Stimulated activated memory B cell treated with anti-CD40 and anti-IgM and Interleukin-4, amounts not matched to agents 10 μg/mL and 1 μg/mL and 100 μg/mL, for 72 hours (primary cell): ENCODE data around the gene PRKN.

Source experiments
- ATAC-seq: fragments of 150-1000 bp; cut with Tn5 transposase; 2 replicates; pipeline ENCODE4 v1.10.0; 2021
- H3K27ac Mint-ChIP-seq: one replicate; pipeline ENCODE4 v1.8.0; 2022; ENCODE audit warnings: mild to moderate bottlenecking, mixed read lengths
- H3K27me3 Mint-ChIP-seq: one replicate; pipeline ENCODE4 v1.8.0; 2022; ENCODE audit warnings: mixed read lengths
- H3K36me3 Mint-ChIP-seq: one replicate; pipeline ENCODE4 v1.8.0; 2022; ENCODE audit warnings: mixed read lengths
- H3K4me1 Mint-ChIP-seq: one replicate; pipeline ENCODE4 v1.8.0; 2022; ENCODE audit warnings: mixed read lengths
- H3K4me3 Mint-ChIP-seq: one replicate; pipeline ENCODE4 v1.8.0; 2022; ENCODE audit warnings: mild to moderate bottlenecking, moderate library complexity, mixed read lengths
- H3K9me3 Mint-ChIP-seq: one replicate; pipeline ENCODE4 v1.8.0; 2022; ENCODE audit warnings: mixed read lengths

PRKN gene

DNA sequence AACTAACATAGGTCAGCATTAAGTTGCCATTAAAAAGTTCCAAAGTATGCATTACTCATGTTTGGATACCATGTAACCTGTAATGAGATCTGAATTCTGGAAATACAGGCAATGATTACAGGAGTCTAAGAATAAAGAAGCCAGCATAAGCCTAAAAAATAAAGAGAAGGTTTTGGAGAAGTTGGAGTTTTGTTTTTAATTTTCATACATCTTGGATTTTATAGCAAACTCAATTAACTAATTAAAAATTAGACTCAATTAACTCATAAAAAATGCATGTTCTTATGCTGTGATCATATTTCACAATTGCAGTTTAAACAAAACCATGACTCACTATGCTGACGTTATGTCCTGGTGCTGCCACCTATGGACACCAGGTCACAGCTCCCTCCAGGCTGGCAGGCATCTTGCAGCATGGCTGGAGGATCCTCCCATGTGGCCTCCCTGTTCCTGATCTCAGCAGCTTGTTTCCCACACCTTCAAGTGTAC lies 804.9 kb downstream of the PRKN start:
- H3K4me1 Mint-ChIP-seq = no peaks in the 10 kb centered on the region
- no peaks in the 10 kb centered on the region for H3K9me3 Mint-ChIP-seq
- ATAC-seq = no peak
- H3K27me3 Mint-ChIP-seq = no peaks in the 10 kb centered on the region
- H3K27ac Mint-ChIP-seq = no peak overlapping the region
- H3K4me3 Mint-ChIP-seq = no peak overlapping the region
- no peaks in the 10 kb centered on the region for H3K36me3 Mint-ChIP-seq

DNA sequence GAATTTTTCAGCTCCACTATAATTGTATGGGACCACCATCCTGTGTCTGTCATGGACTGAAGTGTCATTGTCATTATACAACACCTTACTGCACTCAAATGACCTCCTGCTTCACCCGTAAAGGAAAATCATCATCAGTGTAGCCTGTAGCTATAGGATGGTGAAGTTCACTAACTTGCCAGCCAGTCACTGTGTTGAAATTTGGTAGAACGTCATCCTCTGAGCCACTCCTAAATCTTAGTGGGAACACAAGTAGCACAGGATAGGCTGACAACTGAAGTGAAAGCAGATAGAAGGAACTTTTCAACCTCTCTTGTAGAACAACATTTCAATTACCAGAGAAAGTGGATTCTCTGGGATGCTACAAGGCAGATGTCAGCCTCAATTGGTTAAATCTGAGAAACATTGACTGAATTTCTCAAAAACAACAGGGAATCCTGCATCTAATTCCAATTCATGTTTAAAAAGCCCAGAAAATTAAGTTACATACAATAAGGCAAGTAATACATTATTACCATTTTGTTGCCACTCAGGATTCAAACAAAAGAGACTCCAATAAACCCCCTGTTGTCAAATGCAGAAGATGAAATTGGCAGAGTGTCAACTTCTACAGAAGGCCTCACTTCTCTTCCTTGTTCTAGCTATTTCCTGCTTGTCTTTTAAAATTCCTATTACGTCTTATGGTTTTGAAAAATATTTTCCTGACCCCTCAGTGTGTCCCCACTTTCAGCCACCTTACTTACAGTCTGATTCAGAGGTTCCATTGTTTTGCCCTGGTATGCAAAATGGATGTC lies 805.8 kb downstream of the PRKN start:
- no peaks in the 10 kb centered on the region for H3K27me3 Mint-ChIP-seq
- no peak for ATAC-seq
- H3K27ac Mint-ChIP-seq = no peak overlapping the region
- no peaks in the 10 kb centered on the region for H3K9me3 Mint-ChIP-seq
- H3K36me3 Mint-ChIP-seq = no peaks in the 10 kb centered on the region
- no peaks in the 10 kb centered on the region for H3K4me1 Mint-ChIP-seq
- no peak overlapping the region for H3K4me3 Mint-ChIP-seq

DNA sequence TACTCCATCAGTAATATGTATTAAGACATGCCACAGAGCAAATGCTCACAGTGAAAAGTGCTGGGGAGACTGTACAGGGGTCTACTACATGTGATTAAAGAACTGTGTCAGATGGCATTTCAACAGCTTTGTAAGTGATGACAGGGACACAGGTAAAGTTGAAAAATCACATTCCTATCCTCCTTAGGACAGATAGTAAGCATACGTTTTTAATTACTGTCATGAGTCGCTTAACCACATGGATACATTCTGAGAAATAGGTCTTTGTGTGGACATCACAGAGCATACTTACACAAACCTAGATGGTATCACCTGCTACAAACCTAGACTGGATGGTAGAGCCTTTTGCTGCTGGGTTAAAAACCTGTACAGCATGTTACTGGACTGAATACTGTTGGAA lies 807.9 kb downstream of the PRKN start:
- no peak overlapping the region for H3K27ac Mint-ChIP-seq
- H3K36me3 Mint-ChIP-seq = no peaks in the 10 kb centered on the region
- no peak overlapping the region for H3K4me3 Mint-ChIP-seq
- H3K9me3 Mint-ChIP-seq = no peaks in the 10 kb centered on the region
- ATAC-seq = no peak
- H3K27me3 Mint-ChIP-seq = no peaks in the 10 kb centered on the region
- H3K4me1 Mint-ChIP-seq = no peaks in the 10 kb centered on the region

DNA sequence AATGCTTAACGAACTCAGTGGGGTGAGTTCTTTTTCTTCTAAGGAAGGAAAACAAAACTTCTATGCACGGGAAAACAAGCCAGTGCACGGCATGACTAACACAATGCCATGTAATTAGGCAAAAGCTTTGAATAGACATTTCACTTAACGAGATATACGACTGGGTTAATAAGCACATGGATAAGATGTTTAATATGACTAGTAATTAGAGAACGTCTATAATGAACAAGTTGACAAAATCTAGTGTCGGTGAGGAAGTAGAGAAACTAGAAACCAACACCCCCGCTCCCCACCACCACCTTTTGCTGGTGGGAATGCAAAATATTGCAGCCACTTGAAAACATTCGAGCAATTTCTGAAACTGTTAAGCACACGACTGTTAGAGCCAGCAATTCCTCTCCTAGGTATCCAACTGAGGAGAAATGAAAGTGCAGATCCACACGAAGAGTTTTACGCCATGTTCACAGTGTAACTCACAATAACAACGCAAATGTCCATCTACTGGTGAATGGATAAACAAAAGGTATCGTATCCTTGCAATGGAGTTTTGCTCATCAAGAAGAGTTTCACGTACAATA lies 808.8 kb downstream of the PRKN start:
- no peaks in the 10 kb centered on the region for H3K27me3 Mint-ChIP-seq
- H3K4me3 Mint-ChIP-seq = no peak overlapping the region
- H3K36me3 Mint-ChIP-seq = no peaks in the 10 kb centered on the region
- no peaks in the 10 kb centered on the region for H3K4me1 Mint-ChIP-seq
- ATAC-seq = no peak
- H3K27ac Mint-ChIP-seq = no peak overlapping the region
- no peaks in the 10 kb centered on the region for H3K9me3 Mint-ChIP-seq

DNA sequence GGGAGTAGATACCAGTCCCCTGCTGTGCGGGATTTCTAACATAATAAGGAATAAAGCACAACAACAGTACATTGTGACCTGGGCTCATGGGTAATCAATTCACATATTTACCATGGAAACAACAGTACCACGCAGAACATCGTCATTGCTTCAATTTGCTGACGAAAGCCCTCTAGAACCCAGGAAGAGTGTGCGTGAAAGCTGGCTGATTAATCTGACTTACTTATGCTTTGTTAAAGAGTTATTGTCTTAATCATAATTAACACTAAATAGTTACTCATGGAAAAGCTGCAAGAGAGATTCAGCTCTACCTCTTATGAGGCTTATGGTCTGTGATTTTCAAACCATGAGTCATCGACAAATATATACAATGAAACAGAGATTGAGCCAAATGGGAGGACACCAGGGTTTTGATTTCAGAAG lies 809.4 kb downstream of the PRKN start:
- no peaks in the 10 kb centered on the region for H3K4me1 Mint-ChIP-seq
- H3K27ac Mint-ChIP-seq = no peak overlapping the region
- ATAC-seq = no peak
- no peaks in the 10 kb centered on the region for H3K36me3 Mint-ChIP-seq
- no peak overlapping the region for H3K4me3 Mint-ChIP-seq
- H3K27me3 Mint-ChIP-seq = no peaks in the 10 kb centered on the region
- no peaks in the 10 kb centered on the region for H3K9me3 Mint-ChIP-seq

DNA sequence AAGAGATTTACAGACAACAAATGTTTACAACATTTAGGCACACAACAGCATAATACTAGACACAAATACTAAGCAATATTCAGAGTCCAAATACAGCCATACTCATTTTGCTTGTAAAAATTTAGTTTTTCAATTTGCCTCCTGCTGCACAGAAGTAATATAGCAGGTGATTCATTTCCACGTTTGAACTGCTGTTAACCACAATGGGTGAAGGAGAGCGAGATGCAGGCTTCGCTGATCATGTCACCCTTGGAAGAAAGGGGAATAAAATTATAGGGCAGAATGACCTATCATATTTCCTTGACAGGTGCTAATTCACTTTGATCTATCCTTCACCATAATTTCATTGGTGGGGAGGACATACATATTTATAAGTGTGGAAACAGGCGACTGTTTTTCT lies 809.9 kb downstream of the PRKN start:
- no peaks in the 10 kb centered on the region for H3K27me3 Mint-ChIP-seq
- no peak for ATAC-seq
- no peak overlapping the region for H3K27ac Mint-ChIP-seq
- no peaks in the 10 kb centered on the region for H3K4me1 Mint-ChIP-seq
- no peaks in the 10 kb centered on the region for H3K9me3 Mint-ChIP-seq
- no peak overlapping the region for H3K4me3 Mint-ChIP-seq
- H3K36me3 Mint-ChIP-seq = no peaks in the 10 kb centered on the region

DNA sequence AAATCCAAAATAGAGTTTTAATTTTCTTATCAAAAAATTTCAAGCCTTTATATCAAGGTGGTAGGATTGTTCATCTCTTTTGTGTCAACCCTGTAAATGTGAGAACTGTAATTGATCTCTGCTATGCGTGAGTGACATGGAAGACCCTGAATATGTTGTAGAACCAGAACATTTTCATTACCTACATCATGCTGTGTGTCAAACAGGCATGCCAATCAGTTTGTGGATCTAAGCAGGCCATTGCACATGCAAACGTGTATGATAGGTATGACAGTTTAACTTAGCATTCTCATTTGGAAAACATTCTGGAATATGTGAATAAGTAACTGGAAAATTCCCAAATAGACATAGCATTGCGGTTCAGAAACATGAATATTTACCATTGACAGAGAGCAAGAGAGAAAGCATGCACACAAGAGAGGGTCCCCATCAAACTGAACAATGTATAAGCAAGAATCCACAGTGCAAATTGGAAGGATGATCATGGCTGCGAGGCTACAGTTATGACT lies 812.1 kb downstream of the PRKN start:
- Mint-ChIP-seq H3K27ac (no peak overlapping the region), H3K36me3 (no peaks in the 10 kb centered on the region), H3K27me3 (no peaks in the 10 kb centered on the region), H3K4me1 (no peaks in the 10 kb centered on the region), H3K9me3 (no peaks in the 10 kb centered on the region), H3K4me3 (no peak overlapping the region)
- ATAC-seq = no peak

DNA sequence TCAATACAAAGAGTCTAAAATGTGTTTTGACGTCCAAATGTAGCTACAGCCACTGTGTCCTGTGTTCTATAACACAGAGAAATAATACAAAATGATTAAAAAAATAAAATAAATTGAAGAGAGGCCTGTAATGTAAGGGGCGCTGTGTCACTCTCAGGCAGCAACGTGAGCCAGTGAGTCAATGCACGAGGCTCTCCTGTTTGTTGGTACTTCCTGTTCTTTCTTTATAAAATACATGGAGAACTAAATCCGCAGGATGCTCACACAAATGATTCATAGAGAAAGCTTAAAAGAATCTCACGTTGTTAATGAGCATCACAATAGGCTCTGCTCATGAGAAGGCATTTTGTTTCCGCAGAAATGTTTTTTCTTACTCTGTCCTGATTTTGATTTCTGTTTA lies 818.7 kb downstream of the PRKN start:
- Mint-ChIP-seq H3K4me1 (no peaks in the 10 kb centered on the region), H3K4me3 (no peak overlapping the region), H3K36me3 (no peaks in the 10 kb centered on the region), H3K27me3 (no peaks in the 10 kb centered on the region), H3K9me3 (peaks cover 2% of the 10 kb centered on the region), H3K27ac (no peak overlapping the region)
- ATAC-seq = no peak

DNA sequence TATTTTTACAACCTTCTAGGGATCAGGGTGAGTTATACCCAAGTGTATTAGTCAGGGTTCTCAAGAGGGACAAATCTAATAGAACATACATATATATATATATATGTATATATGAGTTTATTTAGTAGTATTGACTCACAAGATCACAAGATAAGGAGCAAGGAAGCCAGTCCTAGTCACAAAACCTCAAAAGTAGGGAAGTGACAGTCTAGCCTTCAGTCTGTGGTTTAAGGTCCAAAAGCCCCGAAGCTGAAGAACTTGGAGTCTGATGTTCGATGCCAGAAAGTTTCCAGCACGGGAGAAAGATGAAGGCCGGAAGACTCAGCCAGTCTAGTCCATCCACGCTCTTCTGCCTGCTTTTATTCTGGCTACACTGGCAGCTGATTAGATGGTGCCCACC lies 821.0 kb downstream of the PRKN start:
- peaks cover 2% of the 10 kb centered on the region for H3K9me3 Mint-ChIP-seq

DNA sequence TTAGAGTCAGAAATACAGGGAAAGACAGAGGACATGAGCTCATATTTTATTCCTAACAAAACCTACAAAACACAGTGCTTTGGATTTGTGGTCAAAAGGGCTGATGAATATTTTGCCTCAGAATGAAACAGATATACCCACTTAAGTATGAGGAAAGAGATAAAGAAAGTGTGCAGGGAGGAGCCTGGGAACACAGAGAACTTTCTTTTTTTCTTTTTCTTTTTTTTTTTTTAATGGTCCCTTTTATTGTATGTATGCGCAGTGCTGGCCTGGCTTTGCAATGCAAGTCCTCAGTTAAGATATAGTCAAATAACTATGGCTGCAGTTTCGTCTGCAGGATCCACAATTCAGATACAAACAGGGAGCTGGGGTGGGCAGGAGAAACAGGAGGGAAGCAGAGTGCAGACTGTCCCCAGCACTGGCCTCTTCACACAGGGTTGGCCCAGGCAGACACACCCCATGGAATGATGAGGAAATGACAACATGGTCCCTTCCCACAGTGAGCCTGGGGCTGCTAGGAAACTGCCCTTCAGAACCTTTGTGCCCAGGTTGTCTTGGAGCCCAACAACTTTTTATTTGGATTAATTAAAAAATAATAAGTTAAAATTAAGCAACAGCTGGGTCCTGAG lies 823.9 kb downstream of the PRKN start:
- no peak overlapping the region for H3K27ac Mint-ChIP-seq
- H3K4me1 Mint-ChIP-seq = no peaks in the 10 kb centered on the region
- no peaks in the 10 kb centered on the region for H3K9me3 Mint-ChIP-seq
- H3K36me3 Mint-ChIP-seq = no peaks in the 10 kb centered on the region
- ATAC-seq = no peak
- no peaks in the 10 kb centered on the region for H3K27me3 Mint-ChIP-seq
- no peak overlapping the region for H3K4me3 Mint-ChIP-seq

More for the DNA sequence above, 821.0 kb downstream of the PRKN start:
- H3K4me1 Mint-ChIP-seq = no peaks in the 10 kb centered on the region
- no peaks in the 10 kb centered on the region for H3K36me3 Mint-ChIP-seq
- no peaks in the 10 kb centered on the region for H3K27me3 Mint-ChIP-seq
- no peak overlapping the region for H3K4me3 Mint-ChIP-seq
- no peak for ATAC-seq
- no peak overlapping the region for H3K27ac Mint-ChIP-seq

DNA sequence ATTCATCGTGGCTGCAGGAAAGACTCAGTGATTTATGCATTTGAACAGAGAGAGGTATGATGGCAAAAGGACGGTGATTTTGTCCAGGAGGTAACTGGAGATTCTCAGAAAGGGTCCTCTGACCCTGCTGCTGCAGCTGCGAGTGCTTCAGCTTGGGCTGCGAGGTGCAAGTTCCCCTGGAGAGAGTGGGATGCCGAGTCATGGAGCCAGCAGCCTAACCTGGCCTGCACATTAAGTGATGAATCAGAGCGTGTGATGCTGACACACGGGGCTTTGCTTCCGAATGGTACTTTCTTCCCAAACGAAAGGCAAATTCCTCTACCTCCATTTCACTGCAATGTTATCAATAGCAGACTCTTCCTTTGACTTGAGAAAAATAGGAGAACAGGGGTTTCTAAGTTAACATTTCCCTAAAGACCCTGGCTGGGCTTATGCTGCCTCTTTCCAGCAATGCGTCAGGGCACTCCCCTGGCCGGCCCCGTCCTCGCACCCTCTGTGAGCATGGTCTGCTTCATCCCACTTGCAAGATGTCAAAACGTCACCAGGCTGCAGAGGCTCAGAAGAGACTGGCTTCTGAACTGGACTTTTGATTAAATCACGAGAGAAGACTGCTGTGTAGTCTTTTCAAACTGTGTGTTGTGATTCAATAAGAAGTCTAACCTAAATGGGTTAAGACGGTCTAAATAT lies 825.7 kb downstream of the PRKN start:
- no peaks in the 10 kb centered on the region for H3K9me3 Mint-ChIP-seq
- no peaks in the 10 kb centered on the region for H3K4me1 Mint-ChIP-seq
- no peak for ATAC-seq

DNA sequence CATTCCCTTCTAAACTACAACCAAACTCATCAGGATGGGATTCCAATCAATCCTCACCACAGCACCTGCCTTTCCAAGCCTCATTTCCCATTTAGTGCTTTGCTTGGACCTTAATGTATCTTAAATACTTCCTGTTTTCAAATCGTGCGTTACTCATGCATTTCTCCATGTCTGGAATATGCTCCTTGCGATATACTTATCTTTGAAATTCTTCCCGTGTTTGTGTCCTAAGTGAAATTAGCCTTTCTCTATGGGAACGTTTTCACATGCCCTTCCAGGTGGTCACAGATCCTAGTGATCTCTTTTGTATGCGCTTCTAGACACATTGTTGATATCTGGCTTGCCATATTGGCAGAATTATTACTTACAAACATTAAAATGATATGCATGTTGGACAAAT lies 833.1 kb downstream of the PRKN start:
- H3K4me1 Mint-ChIP-seq = no peaks in the 10 kb centered on the region
- no peak overlapping the region for H3K4me3 Mint-ChIP-seq
- peaks cover 2% of the 10 kb centered on the region for H3K9me3 Mint-ChIP-seq
- H3K27ac Mint-ChIP-seq = no peak overlapping the region
- no peaks in the 10 kb centered on the region for H3K27me3 Mint-ChIP-seq
- no peak for ATAC-seq
- H3K36me3 Mint-ChIP-seq = no peaks in the 10 kb centered on the region

More for the DNA sequence above, 825.7 kb downstream of the PRKN start:
- Mint-ChIP-seq H3K36me3 (no peaks in the 10 kb centered on the region), H3K27me3 (no peaks in the 10 kb centered on the region), H3K27ac (no peak overlapping the region), H3K4me3 (no peak overlapping the region)

DNA sequence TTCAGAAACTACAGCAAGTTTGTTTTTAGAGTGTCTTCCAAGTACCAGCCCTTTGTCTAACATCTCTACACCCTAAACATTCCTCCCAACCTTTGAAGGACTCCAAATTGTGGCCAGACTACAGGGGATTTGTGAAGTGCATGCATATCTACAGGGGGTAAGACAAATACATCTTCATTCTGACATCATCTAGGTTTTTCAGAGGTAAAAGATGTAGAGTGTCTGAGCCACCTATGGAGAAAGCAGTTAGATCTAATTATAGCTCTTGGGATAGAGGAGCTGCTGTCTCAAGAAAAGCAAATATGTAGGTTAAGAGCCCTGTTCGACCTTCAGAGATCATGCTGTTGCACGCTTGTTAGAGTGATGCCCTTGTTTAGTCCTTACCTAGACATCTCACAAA lies 836.0 kb downstream of the PRKN start:
- H3K27ac Mint-ChIP-seq = no peak overlapping the region
- peaks cover 2% of the 10 kb centered on the region for H3K9me3 Mint-ChIP-seq
- H3K4me1 Mint-ChIP-seq = no peaks in the 10 kb centered on the region
- no peaks in the 10 kb centered on the region for H3K27me3 Mint-ChIP-seq
- H3K4me3 Mint-ChIP-seq = no peak overlapping the region
- ATAC-seq = no peak
- H3K36me3 Mint-ChIP-seq = no peaks in the 10 kb centered on the region

DNA sequence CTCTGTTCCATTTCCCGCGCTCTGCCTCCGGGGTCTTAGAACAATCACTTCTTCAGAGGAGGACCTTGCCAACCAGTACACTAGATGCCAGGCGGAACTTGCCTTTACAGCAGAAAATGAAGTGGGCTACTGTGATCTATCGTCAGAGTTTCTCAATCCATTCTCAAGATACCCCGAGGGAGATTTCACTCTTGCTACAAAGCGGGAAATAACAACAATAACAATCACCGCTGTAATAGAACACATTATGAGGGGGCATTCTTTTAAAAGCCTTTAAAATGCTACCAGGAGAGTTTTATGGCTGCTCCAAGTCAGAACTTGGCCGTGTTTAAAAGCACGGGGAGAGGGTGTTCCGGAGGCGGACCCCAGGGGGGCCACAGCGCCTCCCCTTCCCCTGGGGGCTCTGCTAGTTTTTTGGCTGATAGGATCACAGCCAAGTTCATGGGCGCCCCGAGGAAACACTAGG lies 836.7 kb downstream of the PRKN start:
- peaks cover 2% of the 10 kb centered on the region for H3K9me3 Mint-ChIP-seq
- no peaks in the 10 kb centered on the region for H3K36me3 Mint-ChIP-seq
- H3K4me1 Mint-ChIP-seq = no peaks in the 10 kb centered on the region
- ATAC-seq = no peak
- no peak overlapping the region for H3K27ac Mint-ChIP-seq
- no peaks in the 10 kb centered on the region for H3K27me3 Mint-ChIP-seq
- no peak overlapping the region for H3K4me3 Mint-ChIP-seq

DNA sequence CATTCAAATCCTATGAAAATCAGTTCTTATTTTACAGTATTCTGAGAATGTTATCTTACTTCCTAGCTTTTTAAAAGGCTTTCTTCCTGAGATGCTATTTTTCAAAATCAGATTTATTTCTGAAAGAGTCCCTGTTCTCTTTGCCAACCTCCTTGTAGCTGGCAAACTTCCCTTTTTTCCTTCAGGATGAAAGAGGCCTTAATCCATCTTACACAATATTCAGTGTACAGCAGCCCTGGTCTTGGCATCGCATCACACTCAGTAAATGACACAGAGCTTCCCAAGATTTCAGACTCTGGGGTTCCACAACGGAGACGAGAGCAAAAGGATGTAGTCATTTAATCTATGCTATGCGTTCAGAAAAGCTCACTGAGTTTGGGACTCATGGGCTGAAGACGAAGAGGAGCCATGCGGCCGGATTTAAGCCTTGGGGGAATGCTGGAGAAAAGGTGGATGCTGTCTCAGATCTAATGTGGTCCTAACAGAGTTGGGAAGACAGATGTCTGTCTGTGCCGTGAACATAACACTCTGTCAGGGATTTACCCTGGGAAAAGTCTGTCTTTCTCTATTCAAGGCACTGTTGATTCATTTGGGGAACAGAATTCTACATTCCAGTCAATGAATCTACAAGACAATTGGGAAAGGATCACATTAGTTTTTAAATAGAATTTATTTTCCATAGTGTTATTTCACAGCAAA lies 837.3 kb downstream of the PRKN start:
- Mint-ChIP-seq H3K36me3 (no peaks in the 10 kb centered on the region), H3K27me3 (no peaks in the 10 kb centered on the region), H3K4me3 (no peak overlapping the region), H3K9me3 (peaks cover 2% of the 10 kb centered on the region), H3K27ac (no peak overlapping the region), H3K4me1 (no peaks in the 10 kb centered on the region)
- no peak for ATAC-seq
